ENCODE results near the gene FAM107A.

Gene FAM107A

GRCh38 chr3:58566398-58567250 is 10.6 kb downstream of the FAM107A start:
- DNase-seq = no peak

- no peak for DNase-seq
Observed at GRCh38 chr3:58565621-58566397, 11.4 kb downstream of the FAM107A start.

GRCh38 chr3:58564456-58565160 is 12.6 kb downstream of the FAM107A start:
- DNase-seq = no peak

GRCh38 chr3:58564054-58564453 is 13.1 kb downstream of the FAM107A start:
- no peak for DNase-seq

- no peak for DNase-seq
Observed at GRCh38 chr3:58563386-58564035, 13.7 kb downstream of the FAM107A start.

- DNase-seq = no peak
Observed at GRCh38 chr3:58562498-58562897, 14.7 kb downstream of the FAM107A start.

- DNase-seq = no peak
Observed at GRCh38 chr3:58560771-58561311, 16.4 kb downstream of the FAM107A start.

- no peak for DNase-seq
Observed at GRCh38 chr3:58559586-58559985, 17.6 kb downstream of the FAM107A start.

GRCh38 chr3:58557491-58557890 is 19.7 kb downstream of the FAM107A start:
- no peak for DNase-seq

- DNase-seq = no peak
Observed at GRCh38 chr3:58556761-58557221, 20.4 kb downstream of the FAM107A start.

GRCh38 chr3:58556001-58556400 is 21.2 kb downstream of the FAM107A start:
- no peak for DNase-seq

GRCh38 chr3:58555203-58555602 is 22.0 kb downstream of the FAM107A start:
- DNase-seq = no peak

GRCh38 chr3:58553003-58553402 is 24.2 kb downstream of the FAM107A start:
- no peak for DNase-seq

- DNase-seq = no peak
Observed at GRCh38 chr3:58551636-58552180, 25.5 kb downstream of the FAM107A start.

GRCh38 chr3:58544541-58544940 is 32.6 kb downstream of the FAM107A start:
- no peak for DNase-seq

- no peak for DNase-seq
Observed at GRCh38 chr3:58540176-58540858, 36.9 kb downstream of the FAM107A start.

GRCh38 chr3:58539626-58540025 is 37.6 kb downstream of the FAM107A start:
- DNase-seq = no peak

- no peak for DNase-seq
Observed at GRCh38 chr3:58537412-58538301, 39.5 kb downstream of the FAM107A start.

GRCh38 chr3:58536501-58537411 is 40.4 kb downstream of the FAM107A start, which contains the start of gene ACOX2:
TSS of gene ACOX2 (minus strand) at chr3:58537190. CDS start at chr3:58535106, 2,084 bp downstream.
- DNase-seq = no peak
